Testis (tissue), 2 donors: ENCODE measurements around the gene GUCY1A2.

Source experiments
- POLR2A ChIP-seq: fragments of 450-650 bp; IDR thresholded peaks from one replicate; pipeline ENCODE4 v1.6.1; 2017; ENCODE audit warnings: antibody characterized with exemption, mild to moderate bottlenecking, moderate library complexity
- TF ChIP-seq, protein P1 (sequence below), 3 experiments: fragments of 450-650 bp in 2 of 3; fragments of 200-600 bp in 1 of 3; sonication (generic) in 1 of 3; IDR thresholded peaks; one replicate each; pipeline ENCODE4 v1.5.1; 2016 to 2019; ENCODE audit warnings: antibody characterized with exemption in 3 of 3, mild to moderate bottlenecking in 2 of 3, moderate library complexity in 1 of 3

DNA sequence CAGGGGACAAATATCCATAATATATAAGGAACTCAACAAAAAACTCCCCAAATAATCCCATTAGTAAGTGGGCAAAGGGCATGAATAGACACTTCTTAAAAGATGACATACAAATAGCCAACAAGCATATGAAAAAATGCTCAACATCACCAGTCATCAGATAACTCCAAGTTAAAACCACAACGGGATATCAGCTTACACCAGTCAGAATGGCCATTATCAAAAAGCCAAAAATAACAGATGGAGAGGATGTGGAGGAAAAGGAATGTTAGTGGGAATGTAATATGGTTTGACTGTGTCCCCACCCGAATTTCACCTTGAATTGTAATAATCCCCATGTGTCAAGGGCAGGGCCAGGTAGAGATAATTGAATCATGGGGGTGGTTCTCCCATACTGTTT is 350.1 kb downstream of the GUCY1A2 start:
- TF ChIP-seq, protein P1, sequence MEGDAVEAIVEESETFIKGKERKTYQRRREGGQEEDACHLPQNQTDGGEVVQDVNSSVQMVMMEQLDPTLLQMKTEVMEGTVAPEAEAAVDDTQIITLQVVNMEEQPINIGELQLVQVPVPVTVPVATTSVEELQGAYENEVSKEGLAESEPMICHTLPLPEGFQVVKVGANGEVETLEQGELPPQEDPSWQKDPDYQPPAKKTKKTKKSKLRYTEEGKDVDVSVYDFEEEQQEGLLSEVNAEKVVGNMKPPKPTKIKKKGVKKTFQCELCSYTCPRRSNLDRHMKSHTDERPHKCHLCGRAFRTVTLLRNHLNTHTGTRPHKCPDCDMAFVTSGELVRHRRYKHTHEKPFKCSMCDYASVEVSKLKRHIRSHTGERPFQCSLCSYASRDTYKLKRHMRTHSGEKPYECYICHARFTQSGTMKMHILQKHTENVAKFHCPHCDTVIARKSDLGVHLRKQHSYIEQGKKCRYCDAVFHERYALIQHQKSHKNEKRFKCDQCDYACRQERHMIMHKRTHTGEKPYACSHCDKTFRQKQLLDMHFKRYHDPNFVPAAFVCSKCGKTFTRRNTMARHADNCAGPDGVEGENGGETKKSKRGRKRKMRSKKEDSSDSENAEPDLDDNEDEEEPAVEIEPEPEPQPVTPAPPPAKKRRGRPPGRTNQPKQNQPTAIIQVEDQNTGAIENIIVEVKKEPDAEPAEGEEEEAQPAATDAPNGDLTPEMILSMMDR (IDR thresholded peaks at IDR 0.05): no peak
- TF ChIP-seq POLR2A: no peak
